NOMO-1 (cell line): ENCODE data around the gene FOXD2.
"Not testable (repeated sequence)": the region's sequence is repeated elsewhere in the genome, so short reads cannot be mapped to it uniquely, and the experiment has no call there.

Source experiments
- DNase-seq, 2 experiments: peaks; one replicate each; lab custom pipeline; 2025; ENCODE audit not compliant: unreplicated experiment in 2 of 2; lab: John Stamatoyannopoulos, UW

The FOXD2 gene

GRCh38 chr1:47439017-47439818 lies 1.4 kb downstream of the FOXD2 start:
- no peak for DNase-seq

GRCh38 chr1:47439819-47440598 lies 2.2 kb downstream of the FOXD2 start:
- no peak for DNase-seq

- no peak for DNase-seq
Observed at GRCh38 chr1:47440599-47441081, 2.8 kb downstream of the FOXD2 start.

GRCh38 chr1:47441450-47442106 lies 3.7 kb downstream of the FOXD2 start:
- no peak for DNase-seq

- no peak for DNase-seq
Observed at GRCh38 chr1:47442202-47442601, 4.4 kb downstream of the FOXD2 start.

GRCh38 chr1:47442842-47443529 lies 5.1 kb downstream of the FOXD2 start:
- no peak for DNase-seq

- DNase-seq, result no peak
Observed at GRCh38 chr1:47443530-47444296, 5.9 kb downstream of the FOXD2 start.

- DNase-seq, result no peak
Observed at GRCh38 chr1:47444297-47444561, 6.4 kb downstream of the FOXD2 start.

GRCh38 chr1:47444562-47445465 lies 7.0 kb downstream of the FOXD2 start:
- no peak for DNase-seq

GRCh38 chr1:47445823-47446550 lies 8.1 kb downstream of the FOXD2 start:
- DNase-seq, result no peak

- no peak for DNase-seq
Observed at GRCh38 chr1:47448462-47449222, 10.8 kb downstream of the FOXD2 start.

GRCh38 chr1:47449822-47450552 lies 12.1 kb downstream of the FOXD2 start:
- no peak for DNase-seq

- DNase-seq, result no peak
Observed at GRCh38 chr1:47450606-47451005, 12.8 kb downstream of the FOXD2 start.

- DNase-seq, result no peak
Observed at GRCh38 chr1:47452426-47452825, 14.6 kb downstream of the FOXD2 start.

- DNase-seq, result not testable (repeated sequence)
Observed at GRCh38 chr1:47453910-47454309, 16.1 kb downstream of the FOXD2 start.

- DNase-seq, result no peak
Observed at GRCh38 chr1:47456250-47456649, 18.4 kb downstream of the FOXD2 start.

GRCh38 chr1:47457547-47457946 lies 19.7 kb downstream of the FOXD2 start:
- not testable (repeated sequence) for DNase-seq
